CD4-positive, alpha-beta T cell treated with Interferon gamma for 1 hour (primary cell): ENCODE results near the gene VIPAS39.
A peak's percentile ranks its signal among the peaks of the same experiment; 100 is the strongest.

ENCODE experiments used
- DNase-seq: peaks from one replicate; pipeline ENCODE4 v3.0.0-alpha.2; 2020

The VIPAS39 gene

GRCh38 chr14:77400216-77400615 lies 57.2 kb downstream of the VIPAS39 start:
- no peak for DNase-seq

- DNase-seq: no peak
Observed at GRCh38 chr14:77390188-77390587, 67.2 kb downstream of the VIPAS39 start.

- no peak for DNase-seq
Observed at GRCh38 chr14:77378701-77379100, 78.7 kb downstream of the VIPAS39 start.

- no peak for DNase-seq
Observed at GRCh38 chr14:77377502-77377844, 79.9 kb downstream of the VIPAS39 start.

- DNase-seq: peak; percentile 81
Observed at GRCh38 chr14:77376771-77377501, 80.5 kb downstream of the VIPAS39 start, which contains the start of the genes SAMD15 and TMED8. SAMD15 (plus strand) TSS chr14:77377379; CDS start chr14:77377419, 40 bp downstream. TMED8 (minus strand) TSS chr14:77377094; CDS start chr14:77377053, 41 bp downstream.
